HEK293 (cell line): ENCODE results near the gene NUAK1.

Experiments
- CTCF ChIA-PET: fragments of 350-600 bp; formaldehyde crosslinking; extraction: SDS; loops from one replicate; lab custom pipeline; 2021; ENCODE audit warnings: antibody characterized with exemption; lab: Yijun Ruan, JAX
- POLR2A ChIA-PET: fragments of 300-600 bp; formaldehyde crosslinking; extraction: SDS; loops from one replicate; lab custom pipeline; 2020; ENCODE audit warnings: antibody characterized with exemption, inconsistent platforms; lab: Yijun Ruan, JAX
- H3K27ac ChIP-seq: fragments of 200-500 bp; sonication (Bioruptor generic); 2 replicates; pipeline ENCODE4 v1.5.1; 2014; ENCODE audit warnings: low read depth, low read length, control low read depth, inconsistent platforms; ENCODE audit errors: extremely low read depth
- H3K36me3 ChIP-seq, 2 experiments: fragments of 200-500 bp in 1 of 2; sonication (Bioruptor generic) in 1 of 2; 1 replicate in 1 of 2; 2 replicates in 1 of 2; pipeline ENCODE4 v1.5.1; 2014 to 2017; ENCODE audit warnings: inconsistent platforms in 2 of 2, low read length in 2 of 2; ENCODE audit not compliant: control insufficient read depth in 2 of 2, insufficient read depth in 1 of 2
- H3K4me1 ChIP-seq: fragments of 200-500 bp; sonication (Bioruptor generic); 2 replicates; pipeline ENCODE4 v1.5.1; 2014; ENCODE audit warnings: mild to moderate bottlenecking, low read length, inconsistent platforms; ENCODE audit not compliant: control insufficient read depth, insufficient read depth
- H3K4me3 ChIP-seq: 2 replicates; pipeline ENCODE4 v1.5.1; 2011; ENCODE audit warnings: low read depth, mild to moderate bottlenecking, control low read depth, low read length, moderate library complexity
- H3K9me3 ChIP-seq: fragments of 200-500 bp; sonication (Bioruptor generic); 2 replicates; pipeline ENCODE4 v1.5.1; 2014; ENCODE audit warnings: low read depth, low read length, inconsistent platforms; ENCODE audit not compliant: control insufficient read depth, insufficient read depth
- GLI4 ChIP-seq: fragments of 450-650 bp; formaldehyde crosslinking; IDR thresholded peaks from 2 replicates; pipeline ENCODE4 v1.5.1; 2016; ENCODE audit warnings: missing biosample characterization, missing genetic modification characterization
- PATZ1 ChIP-seq: fragments of 450-650 bp; formaldehyde crosslinking; IDR thresholded peaks from 2 replicates; pipeline ENCODE4 v1.5.1; 2016; ENCODE audit warnings: missing biosample characterization, missing genetic modification characterization
- SP7 ChIP-seq: fragments of 450-650 bp; formaldehyde crosslinking; IDR thresholded peaks from 2 replicates; pipeline ENCODE4 v1.5.1; 2016; ENCODE audit warnings: missing biosample characterization, missing genetic modification characterization
- TCF7L2 ChIP-seq: IDR thresholded peaks from 2 replicates; pipeline ENCODE4 v1.6.1; 2011; ENCODE audit warnings: low read depth, mild to moderate bottlenecking, inconsistent platforms, low read length, moderate library complexity, borderline replicate concordance
- ZBTB49 ChIP-seq: fragments of 450-650 bp; formaldehyde crosslinking; IDR thresholded peaks from 2 replicates; pipeline ENCODE4 v1.5.1; 2016; ENCODE audit warnings: missing biosample characterization, missing genetic modification characterization, low read depth
- ZFP3 ChIP-seq: fragments of 450-650 bp; formaldehyde crosslinking; IDR thresholded peaks from 2 replicates; pipeline ENCODE4 v1.5.1; 2016; ENCODE audit warnings: low read depth, missing biosample characterization, missing genetic modification characterization
- ZFP69B ChIP-seq: fragments of 450-650 bp; formaldehyde crosslinking; IDR thresholded peaks from 2 replicates; pipeline ENCODE4 v1.5.1; 2016; ENCODE audit warnings: missing biosample characterization, missing genetic modification characterization
- ZNF18 ChIP-seq: fragments of 450-650 bp; formaldehyde crosslinking; IDR thresholded peaks from 2 replicates; pipeline ENCODE4 v1.5.1; 2016; ENCODE audit warnings: missing biosample characterization, missing genetic modification characterization
- ZNF2 ChIP-seq: fragments of 450-650 bp; formaldehyde crosslinking; IDR thresholded peaks from 2 replicates; pipeline ENCODE4 v1.5.1; 2016; ENCODE audit warnings: missing biosample characterization, missing genetic modification characterization
- ZNF223 ChIP-seq: fragments of 450-650 bp; formaldehyde crosslinking; IDR thresholded peaks from 2 replicates; pipeline ENCODE4 v1.5.1; 2016; ENCODE audit warnings: missing biosample characterization, missing genetic modification characterization
- ZNF274 ChIP-seq, 2 experiments: fragments of 200-500 bp in 1 of 2; fragments of 450-650 bp in 1 of 2; sonication (Bioruptor generic) in 1 of 2; formaldehyde crosslinking in 1 of 2; IDR thresholded peaks; 2 replicates each; pipeline versions ENCODE4 v1.5.1 to v1.6.1; 2014 to 2016; ENCODE audit warnings: borderline replicate concordance in 1 of 2, inconsistent platforms in 1 of 2, low read length in 1 of 2, missing biosample characterization in 1 of 2, missing genetic modification characterization in 1 of 2
- ZNF292 ChIP-seq: fragments of 450-650 bp; formaldehyde crosslinking; IDR thresholded peaks from 2 replicates; pipeline ENCODE4 v1.5.1; 2016; ENCODE audit warnings: low read depth, missing biosample characterization, missing genetic modification characterization, borderline replicate concordance
- ZNF311 ChIP-seq: fragments of 450-650 bp; formaldehyde crosslinking; IDR thresholded peaks from 2 replicates; pipeline ENCODE4 v1.5.1; 2017; ENCODE audit warnings: missing biosample characterization, missing genetic modification characterization, borderline replicate concordance
- ZNF350 ChIP-seq: fragments of 450-650 bp; formaldehyde crosslinking; IDR thresholded peaks from 2 replicates; pipeline ENCODE4 v1.5.0; 2017; ENCODE audit warnings: missing biosample characterization, mild to moderate bottlenecking, missing genetic modification characterization
- ZNF37A ChIP-seq: fragments of 450-650 bp; IDR thresholded peaks from 2 replicates; pipeline ENCODE4 v1.5.1; 2018; ENCODE audit warnings: missing biosample characterization, missing genetic modification characterization
- ZNF391 ChIP-seq: fragments of 450-650 bp; formaldehyde crosslinking; IDR thresholded peaks from 2 replicates; pipeline ENCODE4 v1.5.1; 2016; ENCODE audit warnings: low read depth, missing biosample characterization, missing genetic modification characterization, borderline replicate concordance
- ZNF830 ChIP-seq: fragments of 450-650 bp; IDR thresholded peaks from 2 replicates; pipeline ENCODE4 v1.5.0; 2018; ENCODE audit warnings: missing biosample characterization, missing genetic modification characterization, low read depth, mild to moderate bottlenecking, moderate library complexity
- ZNF837 ChIP-seq: fragments of 450-650 bp; formaldehyde crosslinking; IDR thresholded peaks from 2 replicates; pipeline ENCODE4 v1.5.1; 2016; ENCODE audit warnings: missing biosample characterization, missing genetic modification characterization
- TF ChIP-seq, protein P1 (sequence below): fragments of 450-650 bp; formaldehyde crosslinking; IDR thresholded peaks from 2 replicates; pipeline ENCODE4 v1.5.1; 2016; ENCODE audit warnings: missing biosample characterization, missing genetic modification characterization
- TF ChIP-seq, protein P2 (sequence below): fragments of 450-650 bp; formaldehyde crosslinking; IDR thresholded peaks from 2 replicates; pipeline ENCODE4 v1.5.1; 2017; ENCODE audit warnings: missing biosample characterization, missing genetic modification characterization
- TF ChIP-seq, protein P3 (sequence below): fragments of 450-650 bp; formaldehyde crosslinking; IDR thresholded peaks from 2 replicates; pipeline ENCODE4 v1.5.1; 2017; ENCODE audit warnings: missing biosample characterization, mild to moderate bottlenecking, missing genetic modification characterization, moderate library complexity

NUAK1 gene

DNA sequence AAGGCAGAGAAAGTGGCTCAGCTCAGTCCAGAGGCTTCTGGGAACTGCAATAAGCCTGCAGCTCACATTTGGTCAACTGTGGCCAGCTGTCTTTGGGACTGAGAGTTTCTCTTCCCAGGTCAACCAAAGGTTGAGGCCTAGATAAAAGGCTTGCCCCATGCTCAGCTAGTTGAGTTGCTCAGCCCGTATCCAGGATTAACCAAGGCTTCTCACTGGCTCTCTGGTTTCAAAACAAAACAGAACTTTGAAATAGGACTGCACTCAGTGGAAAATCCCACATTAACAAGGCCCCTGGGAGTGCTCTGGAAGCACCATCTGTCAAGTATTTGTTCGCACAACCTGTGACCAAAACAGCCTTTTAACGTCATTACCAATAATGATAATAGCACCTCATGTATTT lies 40.3 kb upstream of the NUAK1 start (continued):
- TF ChIP-seq, protein P1, sequence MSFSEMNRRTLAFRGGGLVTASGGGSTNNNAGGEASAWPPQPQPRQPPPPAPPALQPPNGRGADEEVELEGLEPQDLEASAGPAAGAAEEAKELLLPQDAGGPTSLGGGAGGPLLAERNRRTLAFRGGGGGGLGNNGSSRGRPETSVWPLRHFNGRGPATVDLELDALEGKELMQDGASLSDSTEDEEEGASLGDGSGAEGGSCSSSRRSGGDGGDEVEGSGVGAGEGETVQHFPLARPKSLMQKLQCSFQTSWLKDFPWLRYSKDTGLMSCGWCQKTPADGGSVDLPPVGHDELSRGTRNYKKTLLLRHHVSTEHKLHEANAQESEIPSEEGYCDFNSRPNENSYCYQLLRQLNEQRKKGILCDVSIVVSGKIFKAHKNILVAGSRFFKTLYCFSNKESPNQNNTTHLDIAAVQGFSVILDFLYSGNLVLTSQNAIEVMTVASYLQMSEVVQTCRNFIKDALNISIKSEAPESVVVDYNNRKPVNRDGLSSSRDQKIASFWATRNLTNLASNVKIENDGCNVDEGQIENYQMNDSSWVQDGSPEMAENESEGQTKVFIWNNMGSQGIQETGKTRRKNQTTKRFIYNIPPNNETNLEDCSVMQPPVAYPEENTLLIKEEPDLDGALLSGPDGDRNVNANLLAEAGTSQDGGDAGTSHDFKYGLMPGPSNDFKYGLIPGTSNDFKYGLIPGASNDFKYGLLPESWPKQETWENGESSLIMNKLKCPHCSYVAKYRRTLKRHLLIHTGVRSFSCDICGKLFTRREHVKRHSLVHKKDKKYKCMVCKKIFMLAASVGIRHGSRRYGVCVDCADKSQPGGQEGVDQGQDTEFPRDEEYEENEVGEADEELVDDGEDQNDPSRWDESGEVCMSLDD: no peak
- no peak for TF ChIP-seq ZFP3 (tag by site-specific recombination)
- TF ChIP-seq, all 188 proteins: peak for 10

DNA sequence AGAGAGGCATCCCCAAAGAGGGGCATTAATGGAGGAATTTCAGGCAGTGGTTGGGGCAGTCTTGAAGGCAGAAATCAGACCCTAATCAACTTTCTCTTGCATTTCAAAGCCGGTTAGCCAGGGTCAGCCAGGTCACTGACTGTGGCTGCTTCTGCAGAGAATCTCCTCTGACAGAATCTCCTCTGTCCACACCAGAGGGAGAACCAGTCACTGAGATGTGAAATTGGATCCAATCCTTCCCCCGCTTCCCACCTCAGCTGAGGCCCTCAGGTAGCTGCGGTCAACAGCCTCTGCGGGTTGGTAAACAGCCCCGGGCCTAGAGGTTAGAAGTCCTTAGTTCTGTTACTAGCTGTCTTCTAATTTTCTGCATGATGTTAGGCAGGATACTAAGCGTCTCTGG lies 39.8 kb upstream of the NUAK1 start:
- POLR2A ChIA-PET: no interaction called here
- Histone ChIP-seq H3K36me3 (no peaks in the 10 kb centered on the region), H3K4me3 (no peak overlapping the region), H3K9me3 (no peaks in the 10 kb centered on the region), H3K27ac (no peak overlapping the region; the same call in 1 of the 2 replicates), H3K4me1 (peaks cover 3% of the 10 kb centered on the region)
- no peak for TF ChIP-seq ZFP69B (tag by site-specific recombination)
- TF ChIP-seq ZNF223 (tag by site-specific recombination): no peak
- no peak for TF ChIP-seq ZNF391
- no peak for TF ChIP-seq ZNF837 (tag by site-specific recombination)
- TF ChIP-seq SP7: no peak
- no peak for TF ChIP-seq ZNF292
- no peak for TF ChIP-seq ZBTB49 (tag by site-specific recombination)
- no peak for TF ChIP-seq ZNF830
- no peak for TF ChIP-seq ZNF18
- TF ChIP-seq ZNF311 (tag by site-specific recombination): no peak
- CTCF ChIA-PET: no interaction called here

DNA sequence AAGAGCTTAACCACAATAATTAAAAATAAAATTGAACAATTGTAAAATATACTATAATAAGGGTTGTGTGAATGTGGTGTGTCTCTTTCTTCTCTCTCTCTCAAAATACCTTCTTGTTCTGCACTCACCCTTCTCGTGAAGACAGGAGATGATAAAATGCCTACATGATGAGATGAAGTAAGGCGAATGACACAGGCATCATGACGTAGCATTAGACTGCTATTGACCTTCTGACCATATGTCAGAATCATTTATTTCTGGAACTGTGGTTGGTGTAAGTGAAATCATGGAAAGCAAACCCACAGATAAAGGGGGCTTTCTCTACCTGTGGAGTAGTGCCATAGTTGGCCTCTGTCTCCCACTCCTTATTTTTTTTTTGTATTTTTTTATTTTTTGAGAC lies 37.8 kb upstream of the NUAK1 start:
- CTCF ChIA-PET: no interaction called here
- Histone ChIP-seq H3K9me3 (no peaks in the 10 kb centered on the region), H3K4me3 (no peak overlapping the region), H3K27ac (no peak overlapping the region), H3K36me3 (no peaks in the 10 kb centered on the region), H3K4me1 (peaks cover 3% of the 10 kb centered on the region)
- POLR2A ChIA-PET: no interaction called here
- TF ChIP-seq TCF7L2 (no peak), GLI4 (tag by site-specific recombination) (no peak), PATZ1 (tag by site-specific recombination) (no peak), ZNF274 (IDR thresholded peaks at IDR 0.05; ENCODE audit: low read length) (no peak), ZNF274 (tag by site-specific recombination; IDR thresholded peaks at IDR 0.05; ENCODE audit: borderline replicate concordance) (no peak), ZNF37A (tag by site-specific recombination) (no peak), ZNF2 (tag by site-specific recombination) (no peak), ZNF350 (no peak)
- TF ChIP-seq, protein P2, sequence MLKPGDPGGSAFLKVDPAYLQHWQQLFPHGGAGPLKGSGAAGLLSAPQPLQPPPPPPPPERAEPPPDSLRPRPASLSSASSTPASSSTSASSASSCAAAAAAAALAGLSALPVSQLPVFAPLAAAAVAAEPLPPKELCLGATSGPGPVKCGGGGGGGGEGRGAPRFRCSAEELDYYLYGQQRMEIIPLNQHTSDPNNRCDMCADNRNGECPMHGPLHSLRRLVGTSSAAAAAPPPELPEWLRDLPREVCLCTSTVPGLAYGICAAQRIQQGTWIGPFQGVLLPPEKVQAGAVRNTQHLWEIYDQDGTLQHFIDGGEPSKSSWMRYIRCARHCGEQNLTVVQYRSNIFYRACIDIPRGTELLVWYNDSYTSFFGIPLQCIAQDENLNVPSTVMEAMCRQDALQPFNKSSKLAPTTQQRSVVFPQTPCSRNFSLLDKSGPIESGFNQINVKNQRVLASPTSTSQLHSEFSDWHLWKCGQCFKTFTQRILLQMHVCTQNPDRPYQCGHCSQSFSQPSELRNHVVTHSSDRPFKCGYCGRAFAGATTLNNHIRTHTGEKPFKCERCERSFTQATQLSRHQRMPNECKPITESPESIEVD (tag by site-specific recombination): no peak
- TF ChIP-seq, protein P3, sequence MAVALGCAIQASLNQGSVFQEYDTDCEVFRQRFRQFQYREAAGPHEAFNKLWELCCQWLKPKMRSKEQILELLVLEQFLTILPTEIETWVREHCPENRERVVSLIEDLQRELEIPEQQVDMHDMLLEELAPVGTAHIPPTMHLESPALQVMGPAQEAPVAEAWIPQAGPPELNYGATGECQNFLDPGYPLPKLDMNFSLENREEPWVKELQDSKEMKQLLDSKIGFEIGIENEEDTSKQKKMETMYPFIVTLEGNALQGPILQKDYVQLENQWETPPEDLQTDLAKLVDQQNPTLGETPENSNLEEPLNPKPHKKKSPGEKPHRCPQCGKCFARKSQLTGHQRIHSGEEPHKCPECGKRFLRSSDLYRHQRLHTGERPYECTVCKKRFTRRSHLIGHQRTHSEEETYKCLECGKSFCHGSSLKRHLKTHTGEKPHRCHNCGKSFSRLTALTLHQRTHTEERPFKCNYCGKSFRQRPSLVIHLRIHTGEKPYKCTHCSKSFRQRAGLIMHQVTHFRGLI: no peak
